H9 (cell line): ENCODE measurements around the gene FAIM2. TPM values are rescaled to one million over a fixed set of nuclear protein-coding genes. Genes with fewer than 3 reads are reported as not detected.

Source experiments
- DNase-seq: peaks from one replicate; pipeline ENCODE4 v3.0.0-alpha.2; 2017
- H2AFZ ChIP-seq: one replicate; pipeline ENCODE4 v1.6.1; 2013; ENCODE audit warnings: mild to moderate bottlenecking, low read length, control low read depth, moderate library complexity
- H2AK5ac ChIP-seq: 2 replicates; pipeline ENCODE4 v1.6.1; 2013; ENCODE audit warnings: low read length, control low read depth, mixed read lengths; ENCODE audit not compliant: insufficient read length
- H2BK120ac ChIP-seq: one replicate; pipeline ENCODE4 v1.6.1; 2013; ENCODE audit warnings: low read depth, mild to moderate bottlenecking, low read length, control low read depth, inconsistent platforms; ENCODE audit not compliant: poor library complexity, severe bottlenecking
- H2BK12ac ChIP-seq: 2 replicates; pipeline ENCODE4 v1.6.1; 2013; ENCODE audit warnings: low read length, control low read depth, mixed read lengths, low read depth; ENCODE audit not compliant: insufficient read length
- H2BK15ac ChIP-seq: 2 replicates; pipeline ENCODE4 v1.6.1; 2013; ENCODE audit warnings: low read depth, low read length, control low read depth
- H2BK20ac ChIP-seq: one replicate; pipeline ENCODE4 v1.6.1; 2013; ENCODE audit warnings: low read depth, mild to moderate bottlenecking, low read length, control low read depth, inconsistent platforms; ENCODE audit not compliant: poor library complexity, severe bottlenecking
- H2BK5ac ChIP-seq: 2 replicates; pipeline ENCODE4 v1.6.1; 2013; ENCODE audit warnings: low read length, control low read depth, mixed read lengths; ENCODE audit not compliant: insufficient read length
- H3K14ac ChIP-seq: 2 replicates; pipeline ENCODE4 v1.6.1; 2013; ENCODE audit warnings: low read length, control low read depth; ENCODE audit not compliant: insufficient read depth
- H3K18ac ChIP-seq: 2 replicates; pipeline ENCODE4 v1.6.1; 2013; ENCODE audit warnings: low read depth, mild to moderate bottlenecking, mixed read lengths, low read length, control low read depth; ENCODE audit not compliant: insufficient read length
- H3K23ac ChIP-seq: 2 replicates; pipeline ENCODE4 v1.6.1; 2013; ENCODE audit warnings: low read length, control low read depth, mixed read lengths, low read depth; ENCODE audit not compliant: insufficient read length
- H3K23me2 ChIP-seq: 2 replicates; pipeline ENCODE4 v1.6.1; 2013; ENCODE audit warnings: low read depth, mild to moderate bottlenecking, mixed read lengths, low read length, control low read depth; ENCODE audit not compliant: insufficient read length, poor library complexity, severe bottlenecking
- H3K27ac ChIP-seq: 2 replicates; pipeline ENCODE4 v1.5.1; 2013; ENCODE audit warnings: low read length, control low read depth, mixed read lengths, low read depth; ENCODE audit not compliant: insufficient read length
- H3K27me3 ChIP-seq: 2 replicates; pipeline ENCODE4 v1.6.1; 2013; ENCODE audit warnings: low read length, control low read depth, inconsistent platforms; ENCODE audit not compliant: insufficient read depth
- H3K4ac ChIP-seq: 2 replicates; pipeline ENCODE4 v1.6.1; 2013; ENCODE audit warnings: low read depth, mild to moderate bottlenecking, control low read depth, inconsistent platforms, low read length, moderate library complexity
- H3K4me1 ChIP-seq: 2 replicates; pipeline ENCODE4 v1.6.1; 2013; ENCODE audit warnings: low read length, control low read depth, inconsistent platforms; ENCODE audit not compliant: insufficient read depth
- H3K4me2 ChIP-seq: 2 replicates; pipeline ENCODE4 v1.6.1; 2013; ENCODE audit warnings: low read length, control low read depth, mixed read lengths; ENCODE audit not compliant: insufficient read length, insufficient read depth
- H3K56ac ChIP-seq: 2 replicates; pipeline ENCODE4 v1.6.1; 2013; ENCODE audit warnings: low read depth, mild to moderate bottlenecking, mixed read lengths, low read length, control low read depth; ENCODE audit not compliant: insufficient read length
- H3K79me1 ChIP-seq: 2 replicates; pipeline ENCODE4 v1.6.1; 2013; ENCODE audit warnings: low read depth, mild to moderate bottlenecking, moderate library complexity, low read length, control low read depth, inconsistent platforms; ENCODE audit not compliant: insufficient read depth, poor library complexity, severe bottlenecking
- H3K79me2 ChIP-seq: 2 replicates; pipeline ENCODE4 v1.6.1; 2013; ENCODE audit warnings: low read length, control low read depth, inconsistent platforms; ENCODE audit not compliant: insufficient read depth
- H3K9ac ChIP-seq: 2 replicates; pipeline ENCODE4 v1.6.1; 2013; ENCODE audit warnings: low read length, control low read depth, mixed read lengths; ENCODE audit not compliant: insufficient read length; ENCODE audit errors: extremely low read depth
- H3K9me3 ChIP-seq: one replicate; pipeline ENCODE4 v1.6.1; 2013; ENCODE audit warnings: low read depth, low read length, inconsistent platforms; ENCODE audit not compliant: control insufficient read depth
- H3T11ph ChIP-seq: one replicate; pipeline ENCODE4 v1.6.1; 2013; ENCODE audit warnings: mild to moderate bottlenecking, low read length, control low read depth, inconsistent platforms
- H4K20me1 ChIP-seq: one replicate; pipeline ENCODE4 v1.6.1; 2013; ENCODE audit not compliant: control insufficient read depth, insufficient read length, insufficient read depth
- H4K5ac ChIP-seq: 2 replicates; pipeline ENCODE4 v1.6.1; 2013; ENCODE audit warnings: low read depth, mild to moderate bottlenecking, mixed read lengths, low read length, control low read depth; ENCODE audit not compliant: insufficient read length
- H4K8ac ChIP-seq: replicated peaks from 2 replicates; pipeline ENCODE4 v1.6.1; 2013; ENCODE audit warnings: low read length, control low read depth, mixed read lengths, low read depth; ENCODE audit not compliant: insufficient read length
- H4K91ac ChIP-seq: 2 replicates; pipeline ENCODE4 v1.6.1; 2013; ENCODE audit warnings: low read depth, mild to moderate bottlenecking, moderate library complexity, mixed read lengths, low read length, control low read depth; ENCODE audit not compliant: insufficient read length
- H3K27ac Mint-ChIP-seq, 3 experiments: 2 replicates in 2 of 3; 3 replicates in 1 of 3; pipeline ENCODE4 v1.8.0; 2020 to 2021; ENCODE audit warnings: mixed read lengths in 3 of 3, mild to moderate bottlenecking in 1 of 3, moderate library complexity in 1 of 3
- H3K27me3 Mint-ChIP-seq: 2 replicates; pipeline ENCODE4 v1.8.0; 2021; ENCODE audit warnings: low read depth, mild to moderate bottlenecking, moderate library complexity, mixed read lengths
- H3K36me3 Mint-ChIP-seq, 3 experiments: 2 replicates in 2 of 3; 3 replicates in 1 of 3; pipeline ENCODE4 v1.8.0; 2020 to 2021; ENCODE audit warnings: low read depth in 3 of 3, mixed read lengths in 3 of 3; ENCODE audit not compliant: insufficient read depth in 1 of 3
- H3K4me1 Mint-ChIP-seq, 2 experiments: 2 replicates each; pipeline ENCODE4 v1.8.0; 2020; ENCODE audit warnings: mixed read lengths in 2 of 2
- H3K4me3 Mint-ChIP-seq, 2 experiments: 2 replicates in 1 of 2; 3 replicates in 1 of 2; pipeline ENCODE4 v1.8.0; 2020 to 2021; ENCODE audit warnings: mild to moderate bottlenecking in 2 of 2, mixed read lengths in 2 of 2, moderate library complexity in 1 of 2
- H3K9me3 Mint-ChIP-seq, 2 experiments: 2 replicates in 1 of 2; 3 replicates in 1 of 2; pipeline ENCODE4 v1.8.0; 2020; ENCODE audit warnings: mild to moderate bottlenecking in 2 of 2, mixed read lengths in 2 of 2, moderate library complexity in 1 of 2
- WGBS: extraction: QIAGEN DNeasy Blood & Tissue Kit; methylation state at CpG from one replicate; pipeline ENCODE4 v1.1.7; 2013; ENCODE audit warnings: missing lambda C conversion rate, low lambda C conversion rate, mixed read lengths; ENCODE audit not compliant: insufficient read length; ENCODE audit errors: extremely low coverage; 5-methylcytosine and 5-hydroxymethylcytosine counted together
- total RNA-seq: library from RNA; stranded (reverse); gene quantifications from 2 replicates; pipeline ENCODE4 v1.2.1, GENCODE V29; 2021
- TF ChIP-seq, protein P1 (sequence below): fragments of 200-600 bp; sonication (generic); conservative IDR thresholded peaks from 3 replicates; pipeline ENCODE4 v1.8.0; 2021; ENCODE audit warnings: antibody characterized with exemption, mild to moderate bottlenecking

The FAIM2 gene
- total RNA-seq, 1 experiment from 2014 or later: 0.42 TPM

DNA sequence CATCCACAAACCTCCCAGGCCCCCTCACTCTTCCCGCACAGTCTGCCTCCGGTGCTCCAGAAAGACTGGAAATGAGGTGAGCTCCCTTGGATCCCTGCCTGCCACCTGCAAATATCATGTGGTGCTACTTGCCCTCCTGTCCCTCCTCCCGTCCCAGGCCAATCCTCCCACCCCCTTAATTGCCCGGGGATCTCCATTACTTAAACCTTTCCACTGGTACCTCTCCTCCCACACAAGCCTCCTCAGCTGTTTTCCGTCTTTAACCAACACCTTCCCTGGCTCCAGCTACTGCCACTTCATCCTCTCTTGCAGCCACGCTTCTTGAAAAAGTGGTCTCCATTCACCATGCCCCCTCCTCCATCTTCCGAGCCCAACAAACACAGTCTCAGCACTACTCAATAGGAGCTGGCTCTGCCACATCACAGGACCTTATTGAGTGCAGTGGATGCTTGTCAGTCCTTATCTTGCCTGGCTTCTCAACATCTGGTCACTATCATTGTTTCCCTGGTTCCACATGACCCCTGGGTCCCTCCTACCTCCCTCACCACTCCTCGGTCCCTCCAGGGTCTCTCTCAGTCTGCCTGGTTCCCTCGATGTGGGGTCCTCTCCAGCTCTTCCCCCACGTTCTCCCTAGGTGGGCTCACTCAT lies 11.5 kb downstream of the FAIM2 start:
- Histone ChIP-seq H3K4ac (no peak overlapping the region), H3K27me3 (no peaks in the 10 kb centered on the region), H2BK5ac (no peak overlapping the region), H3K4me1 (no peaks in the 10 kb centered on the region; the same call in 1 of the 2 replicates), H2BK20ac (no peak overlapping the region), H3K79me1 (no peaks in the 10 kb centered on the region), H2AFZ (no peak overlapping the region), H4K5ac (no peak overlapping the region), H2BK120ac (no peak overlapping the region), H3K23ac (no peak overlapping the region), H2BK15ac (no peak overlapping the region), H3K9ac (no peak overlapping the region), H2AK5ac (no peak overlapping the region), H3K27ac (no peak overlapping the region), H3K4me2 (no peak overlapping the region), H3K79me2 (no peaks in the 10 kb centered on the region), H3T11ph (no peak overlapping the region), H4K20me1 (no peaks in the 10 kb centered on the region), H3K23me2 (no peaks in the 10 kb centered on the region), H4K91ac (no peak overlapping the region), H3K9me3 (no peaks in the 10 kb centered on the region), H3K56ac (no peak overlapping the region), H4K8ac (no peak overlapping the region), H3K18ac (no peak overlapping the region), H3K14ac (no peak overlapping the region), H2BK12ac (no peak overlapping the region)
- no peak overlapping the region; a peak in 1 of 7 replicates for H3K27ac Mint-ChIP-seq
- TF ChIP-seq, protein P1, sequence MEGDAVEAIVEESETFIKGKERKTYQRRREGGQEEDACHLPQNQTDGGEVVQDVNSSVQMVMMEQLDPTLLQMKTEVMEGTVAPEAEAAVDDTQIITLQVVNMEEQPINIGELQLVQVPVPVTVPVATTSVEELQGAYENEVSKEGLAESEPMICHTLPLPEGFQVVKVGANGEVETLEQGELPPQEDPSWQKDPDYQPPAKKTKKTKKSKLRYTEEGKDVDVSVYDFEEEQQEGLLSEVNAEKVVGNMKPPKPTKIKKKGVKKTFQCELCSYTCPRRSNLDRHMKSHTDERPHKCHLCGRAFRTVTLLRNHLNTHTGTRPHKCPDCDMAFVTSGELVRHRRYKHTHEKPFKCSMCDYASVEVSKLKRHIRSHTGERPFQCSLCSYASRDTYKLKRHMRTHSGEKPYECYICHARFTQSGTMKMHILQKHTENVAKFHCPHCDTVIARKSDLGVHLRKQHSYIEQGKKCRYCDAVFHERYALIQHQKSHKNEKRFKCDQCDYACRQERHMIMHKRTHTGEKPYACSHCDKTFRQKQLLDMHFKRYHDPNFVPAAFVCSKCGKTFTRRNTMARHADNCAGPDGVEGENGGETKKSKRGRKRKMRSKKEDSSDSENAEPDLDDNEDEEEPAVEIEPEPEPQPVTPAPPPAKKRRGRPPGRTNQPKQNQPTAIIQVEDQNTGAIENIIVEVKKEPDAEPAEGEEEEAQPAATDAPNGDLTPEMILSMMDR: no peak
- peaks cover 34% of the 10 kb centered on the region for H3K27me3 Mint-ChIP-seq
- DNase-seq: no peak
- no CpG with 5 or more reads among the region's 10 CpGs for WGBS
- H3K36me3 Mint-ChIP-seq: no peaks in the 10 kb centered on the region
- H3K4me1 Mint-ChIP-seq: peaks cover 37 to 43% of the 10 kb centered on the region in 2 experiments
- H3K9me3 Mint-ChIP-seq: no peaks in the 10 kb centered on the region; a peak in 1 of 5 replicates
- no peak overlapping the region; a peak in 2 of 5 replicates for H3K4me3 Mint-ChIP-seq
